ENCODE results near the gene CAPN10.

Gene CAPN10

DNA sequence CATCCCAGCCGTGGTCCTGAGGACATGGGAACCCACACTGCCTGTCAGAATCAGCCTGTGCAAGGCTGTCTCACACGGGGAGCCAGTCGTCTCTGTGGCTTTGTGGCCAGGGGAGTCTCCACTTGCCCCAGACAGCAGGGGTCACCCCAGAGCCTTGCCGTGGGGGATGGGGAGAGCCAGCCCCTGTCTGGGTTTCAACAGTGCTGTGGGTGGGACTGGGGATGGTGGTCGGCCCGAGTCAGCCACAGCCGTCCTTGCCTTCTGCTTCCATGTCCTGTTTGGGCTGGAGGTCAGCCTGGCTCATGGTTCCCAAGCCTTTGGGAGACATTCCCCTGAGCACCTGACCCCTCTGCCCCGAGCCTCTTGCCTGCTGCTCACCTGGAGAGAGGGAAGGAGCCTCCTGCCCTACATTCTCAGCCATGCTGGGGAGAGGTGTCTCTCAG lies 58.3 kb downstream of the CAPN10 start:
- peaks cover 30% of the 10 kb centered on the region for H3K4me1 Mint-ChIP-seq
- no peak overlapping the region for H3K4me3 Mint-ChIP-seq
- DNase-seq, result no peak
- no peaks in the 10 kb centered on the region for H3K36me3 Mint-ChIP-seq (ENCODE audit: low read depth)
- no peak overlapping the region for H3K27ac Mint-ChIP-seq
- TF ChIP-seq, protein P1, sequence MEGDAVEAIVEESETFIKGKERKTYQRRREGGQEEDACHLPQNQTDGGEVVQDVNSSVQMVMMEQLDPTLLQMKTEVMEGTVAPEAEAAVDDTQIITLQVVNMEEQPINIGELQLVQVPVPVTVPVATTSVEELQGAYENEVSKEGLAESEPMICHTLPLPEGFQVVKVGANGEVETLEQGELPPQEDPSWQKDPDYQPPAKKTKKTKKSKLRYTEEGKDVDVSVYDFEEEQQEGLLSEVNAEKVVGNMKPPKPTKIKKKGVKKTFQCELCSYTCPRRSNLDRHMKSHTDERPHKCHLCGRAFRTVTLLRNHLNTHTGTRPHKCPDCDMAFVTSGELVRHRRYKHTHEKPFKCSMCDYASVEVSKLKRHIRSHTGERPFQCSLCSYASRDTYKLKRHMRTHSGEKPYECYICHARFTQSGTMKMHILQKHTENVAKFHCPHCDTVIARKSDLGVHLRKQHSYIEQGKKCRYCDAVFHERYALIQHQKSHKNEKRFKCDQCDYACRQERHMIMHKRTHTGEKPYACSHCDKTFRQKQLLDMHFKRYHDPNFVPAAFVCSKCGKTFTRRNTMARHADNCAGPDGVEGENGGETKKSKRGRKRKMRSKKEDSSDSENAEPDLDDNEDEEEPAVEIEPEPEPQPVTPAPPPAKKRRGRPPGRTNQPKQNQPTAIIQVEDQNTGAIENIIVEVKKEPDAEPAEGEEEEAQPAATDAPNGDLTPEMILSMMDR (IDR thresholded peaks at IDR 0.05), result no peak
- H3K27me3 Mint-ChIP-seq (ENCODE audit: low read depth, poor library complexity), result peaks cover 56% of the 10 kb centered on the region
- no peaks in the 10 kb centered on the region for H3K9me3 Mint-ChIP-seq

DNA sequence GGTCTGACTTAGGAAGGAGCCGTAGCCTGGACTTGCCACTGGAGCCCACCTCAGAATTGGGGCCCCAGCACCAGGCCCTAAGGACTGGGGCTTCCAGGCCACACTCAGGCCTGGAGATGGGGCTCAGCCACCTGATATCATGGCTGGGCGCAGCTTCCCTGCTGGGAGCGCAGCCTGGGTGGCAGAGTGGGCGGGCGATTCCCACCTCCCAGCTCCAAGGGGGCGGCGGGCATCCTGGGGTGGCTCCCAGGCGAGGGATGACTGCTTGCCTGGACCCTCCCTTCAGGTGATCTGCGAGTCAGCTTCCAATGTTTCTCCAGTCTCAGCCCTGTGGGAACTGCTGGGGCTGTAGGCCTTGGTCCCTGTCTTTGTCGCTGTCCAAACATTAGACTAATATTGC lies 58.8 kb downstream of the CAPN10 start:
- H3K9me3 Mint-ChIP-seq, result no peaks in the 10 kb centered on the region
- TF ChIP-seq, protein P1 (IDR thresholded peaks at IDR 0.05), result no peak
- no peak overlapping the region for H3K4me3 Mint-ChIP-seq
- H3K27me3 Mint-ChIP-seq (ENCODE audit: low read depth, poor library complexity), result peaks cover 56% of the 10 kb centered on the region
- H3K27ac Mint-ChIP-seq, result no peak overlapping the region
- peaks cover 30% of the 10 kb centered on the region for H3K4me1 Mint-ChIP-seq
- no peaks in the 10 kb centered on the region for H3K36me3 Mint-ChIP-seq (ENCODE audit: low read depth)
- no peak for DNase-seq

DNA sequence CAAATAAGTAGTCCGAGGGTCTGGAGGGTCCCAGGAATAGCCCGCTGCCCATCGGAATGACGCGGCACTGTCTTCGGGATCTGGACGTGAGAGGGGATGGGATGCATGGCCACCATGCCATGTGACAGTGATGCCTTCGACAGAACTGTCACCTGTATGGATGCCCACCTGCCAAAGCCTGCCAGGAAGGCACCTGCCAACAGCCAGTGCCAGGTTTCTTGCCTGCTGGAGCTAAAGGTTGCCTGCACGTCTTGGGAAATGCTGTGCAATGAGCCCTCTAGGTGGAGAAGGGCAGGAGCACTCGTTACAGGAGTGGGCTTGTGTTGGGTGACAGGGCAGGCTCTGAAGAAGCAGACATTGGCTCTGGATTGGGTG lies 59.3 kb downstream of the CAPN10 start:
- TF ChIP-seq, protein P1 (IDR thresholded peaks at IDR 0.05), result no peak
- peaks cover 30% of the 10 kb centered on the region for H3K4me1 Mint-ChIP-seq
- peaks cover 56% of the 10 kb centered on the region for H3K27me3 Mint-ChIP-seq (ENCODE audit: low read depth, poor library complexity)
- H3K36me3 Mint-ChIP-seq (ENCODE audit: low read depth), result no peaks in the 10 kb centered on the region
- no peak overlapping the region for H3K4me3 Mint-ChIP-seq
- no peak for DNase-seq
- peaks cover under 1% of the 10 kb centered on the region for H3K9me3 Mint-ChIP-seq
- no peak overlapping the region for H3K27ac Mint-ChIP-seq

DNA sequence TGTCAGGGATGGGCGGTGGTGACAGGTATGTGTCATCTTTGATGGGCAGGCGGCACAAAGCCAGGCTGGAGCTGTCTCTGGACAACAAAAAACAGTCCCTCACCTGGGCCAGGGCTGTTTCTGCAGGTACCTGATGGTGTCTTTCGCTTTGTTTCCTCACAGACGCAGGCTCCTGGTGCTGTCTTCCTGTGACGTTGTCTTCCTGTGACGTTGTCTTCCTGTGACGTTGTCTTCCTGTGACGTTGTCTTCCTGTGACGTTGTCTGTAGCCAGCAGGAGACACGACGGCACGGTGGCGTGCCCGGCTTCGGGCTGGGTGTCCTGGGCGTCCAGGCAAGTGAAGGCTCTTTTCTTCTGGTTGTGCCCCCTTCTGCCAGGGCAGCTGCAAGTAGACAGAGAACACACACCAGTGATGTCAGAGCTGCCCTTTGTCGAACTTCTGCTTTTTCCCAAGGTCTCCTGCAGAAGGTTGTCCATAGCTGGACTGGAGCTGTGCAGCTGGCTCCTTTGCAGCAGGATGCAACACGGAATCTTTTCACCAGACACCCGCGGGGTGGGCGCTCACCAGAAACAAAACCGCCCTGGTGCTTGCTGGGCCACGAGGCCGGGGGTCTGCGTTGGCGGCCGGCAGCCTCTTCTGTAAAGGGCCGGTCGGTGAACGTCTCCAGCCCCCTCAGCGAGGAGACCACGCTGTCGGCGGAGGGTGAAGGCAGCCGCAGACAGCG lies 59.8 kb downstream of the CAPN10 start:
- H3K27me3 Mint-ChIP-seq (ENCODE audit: low read depth, poor library complexity), result peaks cover 59% of the 10 kb centered on the region
- no peak overlapping the region for H3K27ac Mint-ChIP-seq
- no peak for DNase-seq

DNA sequence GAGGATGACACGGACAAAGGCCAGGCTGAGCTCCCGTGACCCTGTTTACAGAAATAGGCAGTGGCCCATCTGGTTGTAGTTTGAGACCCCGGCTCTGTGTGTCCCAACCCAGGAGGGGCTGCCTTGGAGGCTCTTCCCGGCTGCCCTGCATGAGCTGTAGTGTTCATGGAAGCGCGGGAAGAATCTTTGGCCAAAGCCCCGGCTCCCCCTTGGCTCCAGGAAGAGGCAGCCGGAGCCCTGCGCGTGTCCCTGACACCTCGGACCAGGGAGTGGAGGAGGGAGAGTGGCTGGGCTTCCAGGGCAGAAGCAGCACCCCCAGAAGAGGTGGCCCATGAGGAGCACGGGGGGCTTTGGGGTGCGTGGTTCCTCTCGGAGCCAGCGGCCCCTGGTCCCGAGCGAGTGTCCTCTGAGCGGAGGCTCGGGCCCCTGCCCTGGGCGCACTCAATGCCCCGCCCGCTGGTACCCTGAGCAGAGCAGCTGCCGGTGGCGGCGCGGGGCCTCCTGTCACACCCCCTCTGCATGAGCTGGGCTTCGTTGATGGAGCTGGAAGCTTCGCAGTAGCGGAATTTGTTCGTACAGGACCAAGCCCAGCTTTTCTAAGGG lies 60.5 kb downstream of the CAPN10 start:
- TF ChIP-seq, protein P1 (IDR thresholded peaks at IDR 0.05), result no peak

More for the DNA sequence above, 59.8 kb downstream of the CAPN10 start:
- Mint-ChIP-seq H3K9me3 (peaks cover 6% of the 10 kb centered on the region), H3K4me3 (no peak overlapping the region), H3K36me3 (ENCODE audit: low read depth) (no peaks in the 10 kb centered on the region), H3K4me1 (peaks cover 30% of the 10 kb centered on the region)
- TF ChIP-seq, protein P1 (IDR thresholded peaks at IDR 0.05), result no peak

More for the DNA sequence above, 60.5 kb downstream of the CAPN10 start:
- Mint-ChIP-seq H3K4me1 (peaks cover 30% of the 10 kb centered on the region), H3K4me3 (no peak overlapping the region), H3K36me3 (ENCODE audit: low read depth) (no peaks in the 10 kb centered on the region), H3K9me3 (peaks cover 12% of the 10 kb centered on the region), H3K27me3 (ENCODE audit: low read depth, poor library complexity) (peaks cover 64% of the 10 kb centered on the region), H3K27ac (no peak overlapping the region)
- no peak for DNase-seq
